ENCODE measurements around the gene GAGE12J. TPM values are rescaled to one million over a fixed set of nuclear protein-coding genes. Genes with fewer than 3 reads are reported as not detected.
"Not testable (repeated sequence)": the region's sequence is repeated elsewhere in the genome, so short reads cannot be mapped to it uniquely, and the experiment has no call there.

The GAGE12J gene
- total RNA-seq, 2 donors from 2014 or later = not detected

GRCh38 chrX:49316085-49316484 is 5.8 kb upstream of the GAGE12J start:
- Histone ChIP-seq H3K36me3 (no peaks in the 10 kb centered on the region), H3K4me1 (no peaks in the 10 kb centered on the region), H3K27me3 (no peaks in the 10 kb centered on the region), H3K27ac (no peak overlapping the region), H3K9ac (ENCODE audit: low read depth in 2 of 2, low read length in 2 of 2) (no peak overlapping the region), H3K9me3 (no peaks in the 10 kb centered on the region), H3K4me3 (no peak overlapping the region)
- TF ChIP-seq, protein P1, sequence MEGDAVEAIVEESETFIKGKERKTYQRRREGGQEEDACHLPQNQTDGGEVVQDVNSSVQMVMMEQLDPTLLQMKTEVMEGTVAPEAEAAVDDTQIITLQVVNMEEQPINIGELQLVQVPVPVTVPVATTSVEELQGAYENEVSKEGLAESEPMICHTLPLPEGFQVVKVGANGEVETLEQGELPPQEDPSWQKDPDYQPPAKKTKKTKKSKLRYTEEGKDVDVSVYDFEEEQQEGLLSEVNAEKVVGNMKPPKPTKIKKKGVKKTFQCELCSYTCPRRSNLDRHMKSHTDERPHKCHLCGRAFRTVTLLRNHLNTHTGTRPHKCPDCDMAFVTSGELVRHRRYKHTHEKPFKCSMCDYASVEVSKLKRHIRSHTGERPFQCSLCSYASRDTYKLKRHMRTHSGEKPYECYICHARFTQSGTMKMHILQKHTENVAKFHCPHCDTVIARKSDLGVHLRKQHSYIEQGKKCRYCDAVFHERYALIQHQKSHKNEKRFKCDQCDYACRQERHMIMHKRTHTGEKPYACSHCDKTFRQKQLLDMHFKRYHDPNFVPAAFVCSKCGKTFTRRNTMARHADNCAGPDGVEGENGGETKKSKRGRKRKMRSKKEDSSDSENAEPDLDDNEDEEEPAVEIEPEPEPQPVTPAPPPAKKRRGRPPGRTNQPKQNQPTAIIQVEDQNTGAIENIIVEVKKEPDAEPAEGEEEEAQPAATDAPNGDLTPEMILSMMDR (IDR thresholded peaks at IDR 0.05) = no peak
- intact Hi-C loops (cut with DNase I) = no loop called here
- no peak for DNase-seq

- intact Hi-C loops (cut with DNase I) = not testable (repeated sequence)
Measured at GRCh38 chrX:49322266-49322665, 429 bp downstream of the GAGE12J start.

GRCh38 chrX:49323735-49324134 is 1.9 kb downstream of the GAGE12J start:
- H3K27me3 ChIP-seq; H3K9ac ChIP-seq (ENCODE audit: low read depth in 2 of 2, low read length in 2 of 2); H3K9me3 ChIP-seq; H3K4me3 ChIP-seq; H3K36me3 ChIP-seq; H3K4me1 ChIP-seq; H3K27ac ChIP-seq; intact Hi-C loops (cut with DNase I); DNase-seq: not testable (repeated sequence)

More at GRCh38 chrX:49322266-49322665, 429 bp downstream of the GAGE12J start:
- H3K27ac ChIP-seq; DNase-seq; H3K36me3 ChIP-seq; H3K9ac ChIP-seq (ENCODE audit: low read depth in 2 of 2, low read length in 2 of 2); H3K4me3 ChIP-seq; H3K9me3 ChIP-seq; H3K27me3 ChIP-seq; H3K4me1 ChIP-seq: not testable (repeated sequence)

DNA sequence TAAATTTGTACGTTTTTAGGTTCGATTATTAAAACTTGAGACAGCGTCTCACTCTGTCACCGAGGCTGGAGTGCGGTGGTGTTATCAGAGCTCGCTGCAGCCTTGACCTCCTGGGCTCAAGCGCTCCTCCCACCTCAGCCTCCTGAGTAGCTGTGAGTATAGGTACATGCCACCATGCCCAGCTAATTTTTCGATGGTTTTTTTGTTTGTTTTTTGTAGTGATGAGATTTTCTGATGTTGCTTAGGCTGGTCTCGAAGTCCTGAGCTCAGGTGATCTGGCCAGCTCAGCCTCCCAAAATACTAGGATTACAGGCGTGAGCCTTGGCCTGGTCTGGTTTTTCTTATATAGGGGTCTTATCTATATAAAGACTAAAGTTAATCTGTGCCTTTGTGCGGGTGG is 8.6 kb downstream of the GAGE12J start:
- H3K27me3 ChIP-seq; H3K27ac ChIP-seq; DNase-seq; intact Hi-C loops (cut with DNase I); H3K4me3 ChIP-seq; H3K36me3 ChIP-seq; H3K9me3 ChIP-seq; H3K9ac ChIP-seq (ENCODE audit: low read depth in 2 of 2, low read length in 2 of 2); H3K4me1 ChIP-seq: not testable (repeated sequence)

- H3K4me3 ChIP-seq; H3K4me1 ChIP-seq; H3K9me3 ChIP-seq; H3K27me3 ChIP-seq; H3K27ac ChIP-seq; H3K9ac ChIP-seq (ENCODE audit: low read depth in 2 of 2, low read length in 2 of 2); H3K36me3 ChIP-seq; intact Hi-C loops (cut with DNase I); DNase-seq: not testable (repeated sequence)
Measured at GRCh38 chrX:49331282-49331681, 9.4 kb downstream of the GAGE12J start, which contains the start of gene GAGE13. Gene GAGE13, plus strand, starts transcription at chrX:49331582. Its CDS starts 1,156 bp downstream, at chrX:49332738.

DNA sequence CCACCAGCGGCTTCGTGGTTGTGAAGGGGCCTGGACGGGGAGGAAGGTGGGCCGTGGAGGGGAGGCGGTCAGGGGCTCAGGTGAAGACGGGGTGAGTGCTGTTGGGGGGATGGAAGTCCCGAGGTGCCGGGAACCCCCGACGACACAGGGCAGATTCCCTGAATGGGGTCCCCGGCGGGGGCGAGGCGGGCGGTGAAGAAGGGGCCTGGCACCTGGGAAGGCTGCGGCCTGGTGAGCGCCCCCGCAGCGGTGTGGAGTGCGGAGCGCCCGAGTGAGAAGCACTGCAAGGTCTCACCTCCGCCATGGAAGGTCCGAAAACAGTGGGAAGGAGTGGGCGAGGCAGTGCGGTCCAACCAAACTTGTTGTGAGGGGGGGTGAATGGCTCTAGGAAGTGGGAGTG is 10.0 kb downstream of the GAGE12J start:
- H3K4me3 ChIP-seq; H3K4me1 ChIP-seq; intact Hi-C loops (cut with DNase I); H3K27me3 ChIP-seq; H3K36me3 ChIP-seq; H3K27ac ChIP-seq; H3K9ac ChIP-seq (ENCODE audit: low read depth in 2 of 2, low read length in 2 of 2); H3K9me3 ChIP-seq; DNase-seq: not testable (repeated sequence)

GRCh38 chrX:49341449-49341848 is 19.6 kb downstream of the GAGE12J start:
- H3K27ac ChIP-seq; H3K9ac ChIP-seq (ENCODE audit: low read depth in 2 of 2, low read length in 2 of 2); H3K9me3 ChIP-seq; H3K27me3 ChIP-seq; H3K4me1 ChIP-seq; intact Hi-C loops (cut with DNase I); H3K4me3 ChIP-seq; DNase-seq; H3K36me3 ChIP-seq: not testable (repeated sequence)

GRCh38 chrX:49344496-49345175 is 22.8 kb downstream of the GAGE12J start:
- intact Hi-C loops (cut with DNase I); DNase-seq; H3K27me3 ChIP-seq; H3K4me3 ChIP-seq; H3K27ac ChIP-seq; H3K4me1 ChIP-seq; H3K9ac ChIP-seq (ENCODE audit: low read depth in 2 of 2, low read length in 2 of 2); H3K9me3 ChIP-seq; H3K36me3 ChIP-seq: not testable (repeated sequence)

DNA sequence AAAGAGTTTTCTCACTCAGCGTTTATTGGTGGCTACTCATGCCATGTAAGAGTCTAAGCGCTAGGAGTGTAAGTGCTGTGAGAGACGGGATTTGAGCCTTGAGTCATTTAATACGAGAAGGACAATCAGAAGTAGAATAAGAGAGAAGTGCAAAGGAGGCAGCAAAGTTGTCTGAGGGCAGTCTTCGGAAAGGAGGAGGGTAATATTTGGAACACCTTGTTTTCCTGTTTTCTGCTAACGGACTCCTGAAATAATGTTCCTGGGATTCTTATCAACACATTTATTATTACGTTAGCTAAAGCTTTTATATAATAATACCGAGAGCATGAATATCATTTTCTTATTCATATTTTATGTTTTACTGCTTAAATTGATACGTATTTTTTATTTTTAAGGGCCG is 23.6 kb downstream of the GAGE12J start:
- H3K27me3 ChIP-seq; H3K36me3 ChIP-seq; H3K4me3 ChIP-seq; H3K27ac ChIP-seq; intact Hi-C loops (cut with DNase I); DNase-seq; H3K9me3 ChIP-seq; H3K4me1 ChIP-seq; H3K9ac ChIP-seq (ENCODE audit: low read depth in 2 of 2, low read length in 2 of 2): not testable (repeated sequence)

DNA sequence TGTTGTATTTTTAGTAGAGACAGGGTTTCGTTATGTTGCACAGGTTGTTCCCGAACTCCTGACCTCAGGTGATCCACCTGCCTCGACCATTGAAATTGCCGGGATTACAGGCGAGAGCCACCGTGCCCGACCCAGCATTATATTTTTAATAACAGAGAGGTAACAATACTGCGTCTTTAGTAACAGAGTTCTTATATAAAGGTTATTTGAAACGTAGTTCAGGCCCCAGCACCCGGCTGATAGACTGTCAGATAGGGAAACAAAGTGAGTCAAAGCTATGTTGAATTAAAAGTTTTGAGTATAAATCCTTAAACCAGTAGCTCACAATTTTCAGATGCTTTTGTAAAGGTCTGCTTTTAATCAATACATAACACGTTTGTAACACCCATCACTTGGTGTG is 24.3 kb downstream of the GAGE12J start:
- intact Hi-C loops (cut with DNase I); H3K4me1 ChIP-seq; H3K9me3 ChIP-seq; H3K4me3 ChIP-seq; H3K27me3 ChIP-seq; H3K9ac ChIP-seq (ENCODE audit: low read depth in 2 of 2, low read length in 2 of 2); H3K36me3 ChIP-seq; H3K27ac ChIP-seq; DNase-seq: not testable (repeated sequence)

Other genes starting within 250 kb of the GAGE12J start
- 1 to 10 TPM; 7.0 to 9.9 TPM for gene PRAF2, start 248.0 kb upstream of the GAGE12J start, total RNA-seq
- gene WDR45, start 242.2 kb upstream of the GAGE12J start, total RNA-seq = 10 to 100 TPM; 40.6 to 46.9 TPM
- 10 to 100 TPM; 25.0 to 27.6 TPM for gene GPKOW, start 198.3 kb upstream of the GAGE12J start, total RNA-seq
- gene MAGIX, start 159.3 kb upstream of the GAGE12J start, total RNA-seq = 10 to 100 TPM in 1 of 2 donors, 1 to 10 TPM in 1; 4.3 to 14.7 TPM
- gene PLP2, start 150.1 kb upstream of the GAGE12J start, total RNA-seq = 100 to 1,000 TPM; 157 to 227 TPM
- gene PRICKLE3, start 135.7 kb upstream of the GAGE12J start, total RNA-seq = 10 to 100 TPM; 16.7 to 25.5 TPM
- gene SYP, start 121.8 kb upstream of the GAGE12J start, total RNA-seq = 1 to 10 TPM; 6.4 to 7.4 TPM
- gene CACNA1F, start 88.7 kb upstream of the GAGE12J start, total RNA-seq = 1 to 10 TPM; 1.0 TPM
- 10 to 100 TPM; 17.6 to 22.6 TPM for gene CCDC22, start 86.6 kb upstream of the GAGE12J start, total RNA-seq
- gene FOXP3, start 57.3 kb upstream of the GAGE12J start, total RNA-seq = under 1 TPM; 0.21 to 0.30 TPM
- gene PPP1R3F, start 52.2 kb upstream of the GAGE12J start, total RNA-seq = 1 to 10 TPM; 1.9 to 2.8 TPM
- not detected for gene GAGE10, start 18.4 kb upstream of the GAGE12J start, total RNA-seq
- not detected for gene GAGE13, start 9.5 kb downstream of the GAGE12J start, total RNA-seq
- gene GAGE12C, start 210.1 kb downstream of the GAGE12J start, total RNA-seq = not detected
- not detected for gene GAGE12D, start 219.7 kb downstream of the GAGE12J start, total RNA-seq
- not detected for gene GAGE12E, start 229.3 kb downstream of the GAGE12J start, total RNA-seq
- under 1 TPM in 1 of 2 donors, not detected in 1; 0.99 TPM for gene GAGE12F, start 238.8 kb downstream of the GAGE12J start, total RNA-seq
- under 1 TPM in 1 of 2 donors, not detected in 1; 0.99 TPM for gene GAGE12G, start 248.4 kb downstream of the GAGE12J start, total RNA-seq

Measured in colonic mucosa (tissue), 4 donors.